NT2/D1 (cell line): ENCODE measurements around the gene PAPSS2.

ENCODE experiments used
- YY1 ChIP-seq: IDR thresholded peaks from 2 replicates; pipeline ENCODE4 v1.6.1; 2011; ENCODE audit not compliant: insufficient read length, insufficient read depth
- ZNF274 ChIP-seq: IDR thresholded peaks from 2 replicates; pipeline ENCODE4 v1.6.1; 2011; ENCODE audit warnings: mild to moderate bottlenecking, low read depth, low read length

- TF ChIP-seq ZNF274 (no peak), YY1 (no peak)
Measured at GRCh38 chr10:87740254-87740655, 80.6 kb downstream of the PAPSS2 start.
